GM12892 (cell line): ENCODE results near the gene PRELID3B.

ENCODE experiments used
- POLR2A ChIP-seq: IDR thresholded peaks from 2 replicates; pipeline ENCODE4 v1.6.1; 2011; ENCODE audit warnings: low read depth, low read length, control low read depth
- POLR2AphosphoS5 ChIP-seq: IDR thresholded peaks from 2 replicates; pipeline ENCODE4 v1.6.1; 2011; ENCODE audit warnings: low read depth, low read length, control low read depth

DNA sequence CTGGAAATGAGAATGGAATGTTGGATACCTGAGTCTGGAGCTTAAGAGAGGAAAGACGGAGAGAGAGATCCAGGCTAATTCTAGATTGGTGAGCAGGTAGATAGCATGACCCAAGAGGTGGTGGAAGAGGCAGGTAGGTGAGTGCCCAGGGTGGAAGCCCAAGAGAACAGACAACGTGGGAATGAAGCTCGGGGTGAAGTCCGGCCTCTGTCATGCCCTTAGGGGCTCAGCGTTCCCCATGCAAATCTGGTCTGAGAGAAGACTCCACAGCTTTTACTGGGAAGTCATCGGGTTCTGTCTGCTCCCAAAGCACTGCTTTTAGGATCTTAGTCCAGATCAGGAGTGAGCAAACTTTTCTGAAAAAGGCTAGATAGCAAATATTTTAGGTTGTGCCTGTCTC lies 57.9 kb downstream of the PRELID3B start:
- TF ChIP-seq POLR2AphosphoS5 (no peak), POLR2A (no peak)
